T-helper 1 cell (primary cell): ENCODE results near the gene PHKA2.

ENCODE experiments used
- DNase-seq, 5 donors: peaks; one replicate each; pipeline ENCODE4 v3.0.0-alpha.2; 2012 to 2020

PHKA2 gene

DNA sequence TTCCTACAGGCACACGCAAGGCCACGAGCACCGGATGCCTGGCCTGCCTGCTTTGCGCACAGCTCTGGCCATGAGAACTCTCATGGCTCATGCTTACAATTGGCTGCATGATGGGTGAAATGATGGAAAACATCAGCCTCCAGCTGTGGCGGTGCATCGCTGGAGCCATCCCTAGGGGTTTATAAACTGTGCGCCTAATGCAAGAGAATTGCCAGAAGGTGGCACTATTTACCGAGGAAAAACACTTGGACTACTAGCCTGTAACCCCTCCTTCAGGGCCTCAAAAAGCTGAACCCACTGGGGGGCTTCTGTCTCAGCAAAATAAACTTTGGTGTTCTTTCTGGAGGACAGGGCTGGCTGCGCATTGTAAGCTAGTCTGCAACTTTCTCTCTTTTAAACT, 51.9 kb downstream of the PHKA2 start:
- no peak for DNase-seq

DNA sequence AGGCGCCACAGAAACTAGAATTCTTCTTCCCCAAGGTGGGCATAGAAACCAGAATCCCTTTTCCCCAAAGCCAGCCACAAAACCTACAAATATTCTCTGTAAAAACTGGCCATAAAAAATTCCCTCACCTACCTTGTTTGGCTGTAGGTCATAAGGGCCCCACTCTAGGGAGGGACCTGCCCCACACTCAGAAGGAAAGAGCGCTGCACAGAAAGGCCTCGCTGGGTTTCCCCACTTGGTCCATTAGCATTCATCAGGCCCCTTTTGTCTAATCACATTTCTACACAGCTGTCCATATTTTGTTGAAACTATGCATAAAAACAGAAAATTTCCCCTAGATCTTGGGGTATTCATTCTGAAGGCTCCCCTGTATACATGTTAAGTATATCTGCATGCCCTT, 54.1 kb downstream of the PHKA2 start:
- no peak for DNase-seq

DNA sequence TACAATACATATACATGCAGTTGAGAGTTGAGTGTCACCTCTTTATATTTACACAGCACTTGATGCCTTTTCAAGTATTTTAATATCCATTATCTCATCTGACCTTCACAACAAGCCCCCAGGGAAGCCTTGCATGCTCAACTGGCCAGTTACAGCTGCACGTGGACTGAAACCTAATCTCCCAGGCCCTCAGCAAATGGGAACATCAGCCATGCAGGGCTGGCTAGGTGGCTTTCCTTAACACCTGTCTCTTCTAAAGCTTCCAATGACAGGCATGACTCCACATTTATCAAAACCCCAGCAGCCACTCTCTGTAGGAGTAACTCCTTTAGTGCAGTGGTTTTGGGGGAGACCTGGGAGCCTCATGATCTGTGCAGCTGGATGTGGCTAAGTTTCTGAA, 56.4 kb downstream of the PHKA2 start:
- no peak for DNase-seq

DNA sequence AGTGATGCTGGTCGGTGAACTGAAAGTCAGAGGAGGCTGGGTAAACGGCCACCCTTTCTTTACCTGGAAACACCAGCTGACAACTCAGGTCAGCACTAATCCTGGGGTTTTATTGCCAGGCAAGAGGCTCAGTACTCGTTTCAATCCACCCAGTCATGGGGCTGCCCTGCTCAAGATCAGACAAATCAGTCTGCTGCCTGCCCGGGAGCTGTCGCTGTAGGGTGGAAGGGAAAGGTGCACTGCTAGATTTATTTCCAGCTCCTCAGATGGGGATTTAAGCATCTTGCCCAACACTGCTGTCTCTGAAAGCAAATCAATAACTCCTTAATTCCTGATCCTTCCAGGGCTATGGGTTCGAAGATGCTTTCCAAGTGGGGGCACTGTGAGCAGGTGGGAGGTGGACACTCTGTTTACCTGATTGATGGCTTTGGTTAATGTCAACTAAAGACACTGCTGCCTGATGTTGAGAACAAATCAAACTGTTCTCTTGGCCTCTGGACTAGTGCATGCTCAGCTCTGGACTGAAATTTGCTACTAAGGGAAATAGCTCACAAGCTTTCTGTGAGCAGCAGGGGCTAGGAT, 59.3 kb downstream of the PHKA2 start:
- no peak for DNase-seq

DNA sequence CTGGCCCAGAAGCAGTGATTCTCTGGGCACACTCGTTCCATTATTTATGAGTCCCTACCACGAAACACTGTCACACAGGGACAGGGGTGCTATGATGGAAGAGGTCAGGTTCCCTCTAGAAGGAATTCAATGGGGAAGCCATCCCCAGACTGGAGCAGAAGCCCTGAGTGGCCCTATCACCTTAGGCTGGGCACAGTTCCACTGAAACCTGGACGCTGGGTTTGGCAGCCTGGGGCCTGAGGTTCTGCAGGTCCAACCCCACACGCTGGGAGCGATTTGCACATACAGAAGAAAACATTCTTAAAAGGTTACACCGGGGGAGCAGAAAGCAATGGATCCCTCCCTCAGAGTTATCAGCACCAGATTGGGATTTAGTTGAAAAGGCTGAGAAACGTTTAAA, 63.3 kb downstream of the PHKA2 start:
- DNase-seq = no peak

DNA sequence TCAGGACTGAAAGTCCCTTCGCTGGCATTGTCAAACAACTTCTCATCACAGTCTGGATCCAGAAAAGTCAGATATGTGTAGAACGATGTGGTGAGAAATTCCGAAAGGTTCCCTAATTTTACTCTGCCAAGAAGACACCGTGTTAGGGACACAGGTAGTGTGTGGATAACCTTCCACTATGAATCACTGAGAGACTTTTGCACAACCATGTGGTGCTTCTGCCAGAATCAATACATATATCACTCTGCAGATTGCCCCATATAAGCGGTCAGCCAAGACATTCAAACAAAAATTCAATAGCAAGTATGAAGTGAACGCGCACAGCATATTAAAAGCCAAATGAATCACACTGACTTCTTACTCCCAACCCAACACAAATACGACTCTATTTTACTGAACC, 63.8 kb downstream of the PHKA2 start:
- DNase-seq = no peak

DNA sequence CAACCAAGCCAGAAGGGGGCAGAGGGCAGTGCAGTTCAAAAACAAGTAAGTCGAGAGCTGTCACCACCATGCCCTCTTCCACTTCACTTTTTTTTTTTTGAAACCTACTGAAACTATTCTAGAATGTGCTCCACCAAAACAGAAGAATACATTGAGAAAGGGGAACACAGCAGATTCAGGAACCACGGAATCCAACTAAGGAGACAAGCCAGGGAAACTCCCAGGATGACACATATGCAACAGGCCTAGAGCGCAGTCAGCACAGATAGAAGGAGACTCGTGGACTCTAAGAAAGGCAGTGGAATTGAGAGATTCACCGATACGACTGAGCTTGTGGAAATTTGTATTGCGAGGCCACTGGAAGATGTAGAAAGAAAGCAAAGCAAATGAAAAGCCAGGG, 66.1 kb downstream of the PHKA2 start:
- no peak for DNase-seq

DNA sequence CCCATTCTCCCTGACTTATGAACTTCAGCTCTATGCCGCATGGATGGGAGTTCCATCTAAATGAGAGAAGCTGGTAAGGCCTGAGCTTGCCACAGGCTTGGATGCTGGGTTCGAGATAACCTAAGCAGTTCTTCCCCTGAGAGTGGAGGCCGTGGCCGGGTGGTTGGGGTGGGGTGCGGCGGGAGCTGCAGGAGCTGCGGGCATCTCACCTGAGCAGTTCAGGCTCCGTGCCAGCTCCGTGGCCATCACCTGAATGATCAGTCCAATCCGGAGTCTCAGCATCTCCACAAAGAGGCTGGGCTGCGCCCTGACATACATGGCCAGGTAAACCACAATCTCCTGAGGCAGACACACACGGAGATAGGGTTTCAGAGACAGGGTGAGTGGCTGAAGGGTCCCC, 77.6 kb downstream of the PHKA2 start:
- DNase-seq = no peak

DNA sequence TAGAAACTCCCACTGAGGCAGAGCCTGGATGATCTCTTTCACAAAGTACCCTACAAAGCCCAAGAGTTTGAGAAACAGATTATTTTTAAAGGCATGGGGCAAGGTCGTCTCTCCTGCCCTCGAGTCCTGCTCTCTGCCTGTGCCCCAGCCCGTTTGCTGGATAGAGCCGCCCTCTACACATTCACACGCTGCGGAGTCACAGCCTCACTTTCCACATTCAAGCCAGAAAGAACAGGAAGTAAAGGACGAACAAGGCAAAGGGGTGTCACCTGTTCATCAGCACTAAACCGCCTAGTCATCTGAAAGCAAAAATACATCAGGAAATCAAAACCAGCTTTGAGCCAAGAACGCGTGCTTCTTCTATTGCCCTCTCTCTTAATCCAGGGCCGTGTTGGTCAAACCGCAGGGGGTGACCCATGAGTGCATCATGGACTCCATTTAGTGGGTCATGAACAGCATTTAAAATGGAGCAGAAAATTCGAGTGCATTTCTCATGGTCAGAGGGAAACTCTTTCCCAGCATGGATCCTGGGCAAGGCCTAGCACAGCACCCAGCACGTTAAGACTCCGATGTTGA, 83.4 kb downstream of the PHKA2 start:
- DNase-seq = no peak

DNA sequence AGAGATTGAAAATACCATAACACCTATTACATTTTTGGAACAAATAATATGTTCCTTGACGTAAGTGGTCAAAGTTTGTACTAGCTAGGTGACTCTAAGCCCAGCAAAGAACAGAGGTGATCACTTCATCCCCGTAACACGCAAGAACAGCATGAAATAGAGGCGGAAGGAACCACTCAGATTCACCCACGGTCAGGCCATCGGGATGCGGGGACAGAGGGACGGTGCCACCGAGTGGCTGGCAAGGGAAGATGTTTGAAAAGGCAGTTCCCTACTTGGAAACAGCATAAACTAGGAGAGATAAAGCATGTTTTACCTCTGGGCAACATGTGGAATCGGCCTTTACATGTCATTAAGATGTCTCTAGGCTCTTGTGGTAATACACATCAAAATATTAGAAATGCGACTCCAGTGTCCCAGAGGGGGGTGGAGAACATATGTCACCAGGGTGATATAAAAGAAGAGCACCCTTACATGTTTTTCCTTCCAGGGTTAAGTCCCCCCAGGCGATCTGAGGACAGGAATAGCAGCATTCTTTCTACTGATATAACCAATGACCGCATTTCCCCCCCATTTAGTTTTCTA, 84.0 kb downstream of the PHKA2 start:
- no peak for DNase-seq

DNA sequence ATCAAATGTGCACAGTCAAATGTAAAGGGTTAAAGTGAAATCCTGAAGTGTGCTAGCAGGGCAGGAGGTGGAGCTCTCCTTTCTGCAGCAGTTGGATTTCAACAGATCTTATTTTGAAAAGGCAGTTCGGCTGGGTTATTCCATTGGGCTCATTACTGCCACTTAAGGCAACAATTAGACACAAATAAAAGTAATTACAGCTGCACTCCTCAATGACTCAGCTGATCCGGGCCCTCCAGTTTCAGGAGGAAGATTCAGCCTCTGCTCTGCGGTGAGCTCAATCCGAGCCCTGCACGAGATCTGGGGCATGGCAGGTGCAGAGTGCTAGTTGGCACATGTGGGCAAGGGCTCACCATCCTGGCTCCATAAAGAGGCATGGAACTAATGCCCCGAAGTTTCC, 85.4 kb downstream of the PHKA2 start:
- no peak for DNase-seq

DNA sequence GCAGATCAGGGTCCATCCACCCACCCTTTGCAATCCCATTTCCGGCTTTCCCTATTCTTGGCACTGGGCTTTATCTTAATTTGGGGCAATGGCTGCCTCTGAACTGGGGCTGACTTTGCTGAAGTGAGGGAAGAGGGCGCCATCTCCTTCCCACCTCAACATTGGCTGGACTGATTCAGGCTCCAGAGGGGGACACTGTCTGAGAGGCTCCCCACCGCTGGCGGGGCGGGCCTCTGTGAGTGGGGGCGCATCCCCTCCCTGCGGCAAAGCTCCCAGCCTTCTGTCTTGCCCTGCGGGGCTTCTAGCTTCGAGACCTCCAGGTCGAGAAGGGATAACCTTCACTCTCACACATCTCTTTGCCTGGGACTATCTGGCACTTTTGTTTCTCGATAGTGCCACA, 85.8 kb downstream of the PHKA2 start:
- no peak for DNase-seq

DNA sequence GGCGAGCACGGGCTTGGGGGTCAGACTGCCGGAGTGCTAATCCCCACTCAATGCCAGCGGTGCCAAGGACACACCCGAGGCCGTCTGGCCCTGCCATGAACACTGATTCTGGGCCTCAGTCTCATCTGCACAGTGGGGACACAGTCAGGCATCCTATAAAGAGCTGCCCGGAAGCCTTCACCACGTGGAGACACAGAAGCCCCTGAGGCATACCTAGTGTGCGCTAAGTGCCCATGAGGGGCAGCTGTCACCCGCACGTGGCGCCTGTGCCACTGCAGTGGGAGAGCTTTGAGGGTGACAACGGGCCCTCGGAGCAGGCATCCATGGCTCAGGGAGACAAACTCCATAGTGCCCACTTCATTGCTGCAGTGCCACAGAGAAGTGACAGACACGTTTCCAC, 86.3 kb downstream of the PHKA2 start:
- DNase-seq = no peak

DNA sequence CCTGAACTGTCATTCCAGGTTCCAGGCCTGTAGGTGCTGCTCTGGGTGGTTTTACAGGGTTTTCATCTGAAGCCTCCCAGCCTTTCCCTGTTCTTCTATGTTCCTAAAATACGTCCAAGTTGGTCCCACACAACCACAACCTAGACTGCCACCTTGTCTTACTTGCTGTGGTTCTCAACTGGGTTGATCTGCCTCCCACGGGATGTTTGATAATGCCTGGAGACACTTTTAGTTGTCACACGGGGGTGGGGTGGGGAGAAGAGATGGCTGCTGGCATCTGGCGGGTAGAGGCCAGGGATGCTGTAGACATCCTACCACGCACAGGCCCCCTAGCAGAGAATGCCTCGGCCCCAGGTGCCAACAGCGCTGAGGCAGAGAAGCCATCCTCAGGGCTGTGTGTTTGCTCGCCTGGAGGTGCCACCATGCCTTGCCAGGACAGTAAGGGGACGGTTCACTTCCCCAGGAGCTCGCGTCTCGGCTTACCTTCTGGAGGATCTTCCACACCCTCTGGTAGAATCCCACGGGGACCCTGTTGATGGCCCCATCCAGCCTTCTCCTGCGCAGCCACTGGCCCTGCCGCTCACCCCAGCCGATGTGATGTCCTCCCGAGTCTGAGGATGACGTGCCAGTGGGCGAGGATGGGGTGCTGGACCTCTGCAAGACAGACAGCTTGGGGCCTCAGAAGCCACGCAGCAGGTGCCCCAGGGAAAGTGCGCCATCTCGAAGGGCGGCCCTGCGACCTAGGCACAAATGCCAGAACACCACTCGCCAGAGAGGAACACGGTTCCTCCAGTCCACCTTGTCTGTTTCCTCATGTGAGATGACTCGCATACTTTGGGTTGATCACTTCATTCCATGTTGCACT, 87.0 kb downstream of the PHKA2 start:
- no peak for DNase-seq

DNA sequence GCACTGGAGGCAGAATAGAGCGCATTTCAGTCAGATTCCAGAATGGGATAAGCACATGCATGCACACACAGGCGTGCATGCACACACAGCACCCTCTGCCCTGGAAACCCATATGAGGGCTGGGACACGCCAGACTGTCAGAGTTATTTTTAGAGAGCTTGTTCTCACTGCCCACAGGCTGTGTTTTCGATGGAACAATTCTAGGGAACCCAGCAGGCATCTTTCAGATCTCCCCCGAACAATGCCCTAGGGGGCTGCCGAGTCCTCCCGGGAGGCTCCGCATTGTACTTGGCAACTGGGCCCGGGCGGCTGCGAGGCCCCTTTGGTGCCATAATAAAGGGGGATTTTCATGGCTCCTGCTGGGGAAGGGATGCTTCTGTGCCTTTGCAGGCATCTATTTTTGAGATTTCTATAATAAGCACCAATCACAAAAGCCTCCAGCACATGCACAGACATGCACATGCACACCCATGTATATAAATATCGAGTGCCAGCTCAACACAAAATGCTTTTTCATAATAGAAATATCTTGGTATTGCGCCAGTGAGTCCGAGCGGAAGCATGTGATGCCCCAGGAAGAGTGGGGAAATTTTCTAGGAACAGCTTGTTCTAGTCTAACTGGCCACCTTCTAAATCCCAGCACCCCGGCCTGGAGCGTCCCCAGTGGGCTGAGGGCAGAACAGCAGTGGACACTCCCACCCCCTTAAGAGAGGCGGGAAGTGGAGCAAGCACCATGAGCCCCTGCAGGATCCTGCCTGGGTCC, 88.5 kb downstream of the PHKA2 start:
- DNase-seq = no peak

DNA sequence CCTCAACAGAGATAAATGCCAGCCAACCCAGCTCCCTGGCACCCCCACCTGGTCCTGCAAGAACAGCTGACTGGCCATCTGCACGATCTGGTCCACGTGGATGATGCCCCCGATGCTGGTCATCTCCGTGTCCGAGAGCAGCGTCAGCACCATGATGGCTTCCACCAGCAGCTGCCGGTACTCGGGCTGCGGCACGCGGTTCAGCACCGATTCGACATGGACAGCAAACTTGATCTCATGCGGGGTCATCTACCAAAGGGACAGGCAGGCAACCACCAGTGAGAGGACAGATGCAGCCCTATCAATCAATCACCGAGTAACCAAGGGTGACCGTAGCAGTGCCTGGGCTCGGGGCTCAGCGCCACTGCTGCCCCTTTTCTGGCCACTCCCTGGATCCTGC, 89.8 kb downstream of the PHKA2 start:
- no peak for DNase-seq

DNA sequence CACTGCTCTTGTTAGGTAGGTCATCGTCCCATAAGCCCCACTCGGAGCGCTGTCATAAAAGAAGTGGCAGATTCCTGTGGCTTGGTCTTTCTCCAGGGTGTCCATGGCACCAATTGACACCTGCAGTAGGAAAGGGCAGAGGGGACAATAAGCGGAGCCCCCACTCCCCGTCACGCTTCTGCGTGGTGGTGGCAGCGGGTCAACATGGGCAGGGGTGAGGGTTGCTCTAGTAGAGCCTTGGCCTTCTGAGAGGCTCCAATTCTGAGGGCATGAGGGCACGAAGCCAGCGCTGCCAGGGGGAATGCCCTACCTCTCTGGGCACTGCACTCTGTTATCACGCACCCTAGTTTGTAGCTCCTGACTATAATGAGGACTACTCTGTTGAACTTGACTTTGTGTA, 90.4 kb downstream of the PHKA2 start:
- no peak for DNase-seq

DNA sequence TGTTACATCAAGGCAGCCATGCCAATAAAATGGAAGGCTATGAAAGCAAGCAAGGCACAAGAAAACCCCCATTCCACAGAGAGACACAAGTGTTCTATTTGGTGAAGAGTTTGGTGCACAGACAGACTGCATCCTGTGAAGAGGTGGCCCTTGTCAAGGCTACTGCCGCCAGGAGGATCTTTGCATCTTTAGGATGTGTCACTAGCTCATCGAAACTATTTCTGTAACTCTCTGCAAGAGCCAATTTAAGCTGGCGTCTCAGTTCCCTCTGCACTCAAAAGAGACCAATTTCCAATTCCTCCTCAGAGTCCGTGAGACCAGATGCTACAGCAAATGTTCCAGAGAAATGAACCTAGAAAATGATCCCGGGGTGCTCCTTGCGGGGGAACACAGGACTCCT, 91.0 kb downstream of the PHKA2 start:
- no peak for DNase-seq

DNA sequence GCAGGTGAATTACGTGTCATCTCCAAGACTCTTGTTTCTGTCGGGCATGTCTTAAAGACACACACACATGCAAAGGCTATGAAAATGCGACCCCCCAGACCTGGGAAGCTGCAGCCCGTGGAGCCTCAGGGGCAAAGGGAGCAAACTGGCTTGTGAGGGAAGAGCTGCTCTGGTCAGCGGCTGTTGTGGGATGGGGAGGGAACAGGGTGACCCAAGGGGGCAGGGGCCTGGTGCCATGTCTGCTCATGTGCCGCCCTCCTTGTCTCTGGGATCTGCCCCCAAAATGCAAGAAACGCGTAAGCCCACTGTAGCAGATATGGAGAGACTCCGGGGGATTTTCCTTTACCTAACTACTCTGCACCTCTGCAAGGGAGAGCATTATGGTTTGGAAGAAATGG, 92.4 kb downstream of the PHKA2 start:
- DNase-seq = no peak

DNA sequence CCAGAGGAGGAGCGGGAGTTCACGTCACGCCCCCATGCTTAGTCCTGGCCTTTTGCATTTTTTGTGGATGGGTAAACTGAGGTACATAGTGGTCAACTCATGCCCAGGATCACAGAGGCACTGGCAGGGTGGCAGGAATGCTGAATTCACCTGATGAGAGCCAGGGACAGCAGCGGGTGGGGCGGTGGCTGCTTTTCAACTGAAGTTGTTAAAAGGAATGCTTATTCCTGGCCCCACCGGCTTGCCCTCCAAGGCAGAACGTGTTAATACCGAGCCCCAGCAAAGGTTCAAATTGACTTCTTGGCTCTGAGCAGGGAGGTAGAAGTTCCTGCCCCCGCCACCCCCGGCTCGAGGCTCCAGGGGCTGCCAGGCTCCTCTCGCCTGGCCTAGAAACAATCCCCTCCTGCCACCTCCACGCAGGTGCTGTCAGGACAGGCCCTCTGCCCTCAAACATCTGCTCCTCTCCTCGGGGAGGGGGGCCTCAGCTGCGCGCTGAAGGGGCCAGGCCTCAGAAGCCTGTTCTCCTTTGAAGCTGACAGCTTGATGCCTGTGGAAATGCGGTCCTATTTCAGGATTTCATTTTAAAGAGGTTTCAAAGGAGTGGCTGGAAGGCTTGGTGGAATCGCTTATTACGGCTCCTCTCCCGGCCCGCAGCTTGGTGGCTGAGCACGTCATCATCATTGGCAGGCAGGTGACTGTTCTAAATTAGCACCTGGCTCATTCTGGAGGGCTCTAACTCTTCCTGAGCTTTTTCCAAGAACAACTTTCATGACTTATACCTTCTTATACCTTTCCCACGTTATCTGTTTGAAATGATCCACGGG, 93.0 kb downstream of the PHKA2 start:
- DNase-seq = no peak

DNA sequence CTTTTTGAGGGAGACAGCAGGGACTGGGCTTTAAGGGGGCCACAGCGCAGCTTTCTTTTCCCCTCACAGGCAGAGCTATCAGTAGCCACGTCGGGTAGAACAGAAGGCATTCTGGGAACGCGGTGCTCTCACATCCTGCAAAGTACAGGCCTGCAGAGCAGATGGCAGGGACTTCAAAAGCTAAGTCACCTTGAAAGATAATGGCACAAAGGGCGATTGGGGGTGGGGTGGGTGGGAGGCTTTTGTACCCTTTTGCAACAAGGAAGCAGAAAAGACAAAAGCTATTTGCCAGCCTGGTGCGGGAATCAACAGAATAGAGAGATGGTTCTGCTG, 93.9 kb downstream of the PHKA2 start:
- DNase-seq = no peak

DNA sequence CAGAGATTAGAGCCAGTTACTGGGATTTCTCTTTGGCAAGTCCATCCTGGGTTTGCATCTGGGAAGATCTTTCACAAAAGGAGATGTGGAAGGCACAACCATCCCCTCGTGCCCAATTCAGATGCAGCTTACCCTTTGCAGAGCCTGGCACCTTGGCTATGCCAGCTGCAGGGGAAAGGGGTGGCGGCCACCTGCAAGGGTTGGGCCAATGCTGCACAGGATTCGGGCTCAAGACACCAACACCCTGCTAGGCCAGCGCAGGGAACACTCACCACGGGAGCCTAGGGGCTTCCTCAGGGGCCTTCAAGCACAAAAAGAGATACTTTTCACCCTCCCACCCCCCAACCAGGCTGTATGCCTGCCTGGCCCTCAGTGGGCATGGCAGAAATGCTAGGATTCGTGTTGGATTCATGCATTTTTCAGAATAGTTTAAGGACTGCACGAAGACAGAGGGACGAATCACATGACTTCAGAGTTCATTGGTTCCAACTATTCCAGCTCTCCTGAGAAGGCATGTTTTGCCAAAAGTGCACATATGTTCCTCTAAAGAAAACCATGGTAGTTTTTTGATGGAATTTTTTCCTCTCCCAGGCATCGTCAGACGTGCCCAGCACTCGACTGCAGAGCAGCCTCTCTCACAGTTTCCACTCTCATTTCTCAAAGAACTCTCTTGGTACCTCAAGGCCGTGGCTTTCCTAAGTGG, 94.4 kb downstream of the PHKA2 start:
- no peak for DNase-seq
